Fibroblast of skin of right quadriceps (primary cell): ENCODE results near the gene ATP10A.
A peak's percentile ranks its signal among the peaks of the same experiment; 100 is the strongest.

Source experiments
- DNase-seq: peaks from one replicate; pipeline ENCODE4 v3.0.0-alpha.2; 2013

ATP10A gene

GRCh38 chr15:25734680-25735355 lies 128.3 kb downstream of the ATP10A start:
- no peak for DNase-seq

GRCh38 chr15:25733856-25734679 lies 129.1 kb downstream of the ATP10A start:
- no peak for DNase-seq

GRCh38 chr15:25733036-25733855 lies 129.9 kb downstream of the ATP10A start:
- no peak for DNase-seq

GRCh38 chr15:25732191-25732590 lies 130.9 kb downstream of the ATP10A start:
- DNase-seq, result no peak

- DNase-seq, result no peak
Measured at GRCh38 chr15:25731411-25731810, 131.7 kb downstream of the ATP10A start.

- no peak for DNase-seq
Measured at GRCh38 chr15:25730918-25731317, 132.2 kb downstream of the ATP10A start.

- DNase-seq, result no peak
Measured at GRCh38 chr15:25728816-25729215, 134.3 kb downstream of the ATP10A start.

- DNase-seq, result no peak
Measured at GRCh38 chr15:25727867-25728600, 135.1 kb downstream of the ATP10A start.

- DNase-seq, result no peak
Measured at GRCh38 chr15:25727116-25727515, 136.0 kb downstream of the ATP10A start.

GRCh38 chr15:25725758-25726157 lies 137.4 kb downstream of the ATP10A start:
- DNase-seq, result no peak

- no peak for DNase-seq
Measured at GRCh38 chr15:25724899-25725298, 138.2 kb downstream of the ATP10A start.

GRCh38 chr15:25721605-25721955 lies 141.5 kb downstream of the ATP10A start:
- DNase-seq, result no peak

GRCh38 chr15:25719101-25719985 lies 143.8 kb downstream of the ATP10A start:
- no peak for DNase-seq

GRCh38 chr15:25718597-25718996 lies 144.5 kb downstream of the ATP10A start:
- DNase-seq, result no peak

GRCh38 chr15:25718169-25718536 lies 145.0 kb downstream of the ATP10A start:
- DNase-seq, result no peak

- peak; percentile 89 for DNase-seq
Measured at GRCh38 chr15:25717457-25718168, 145.5 kb downstream of the ATP10A start.

GRCh38 chr15:25717127-25717456 lies 146.0 kb downstream of the ATP10A start:
- DNase-seq, result no peak

- DNase-seq, result no peak
Measured at GRCh38 chr15:25716414-25717126, 146.6 kb downstream of the ATP10A start.

- no peak for DNase-seq
Measured at GRCh38 chr15:25715536-25716413, 147.4 kb downstream of the ATP10A start.

GRCh38 chr15:25714538-25714840 lies 148.6 kb downstream of the ATP10A start:
- no peak for DNase-seq
